Fibroblast of villous mesenchyme (primary cell): ENCODE results near the gene VEGFC. TPM values are rescaled to one million over a fixed set of nuclear protein-coding genes. Genes with fewer than 3 reads are reported as not detected.

Experiments used
- DNase-seq: peaks from one replicate; pipeline ENCODE4 v3.0.0-alpha.2; 2010; ENCODE audit warnings: low read depth
- H3K4me3 ChIP-seq: 2 replicates; pipeline ENCODE4 v1.5.1; 2011; ENCODE audit warnings: low read depth, mild to moderate bottlenecking, low read length
- total RNA-seq: library from RNA; depleted of rRNA; stranded (reverse); fragments of >200 nt; gene quantifications from 2 replicates; pipeline ENCODE4 v1.2.3, GENCODE V29; 2012
- TF ChIP-seq, protein P1 (sequence below): IDR thresholded peaks from 2 replicates; pipeline ENCODE4 v1.5.1; 2012; ENCODE audit warnings: low read depth, mild to moderate bottlenecking, low read length; ENCODE audit not compliant: insufficient read depth

The VEGFC gene
- total RNA-seq, 1 donor: 77.3 TPM

DNA sequence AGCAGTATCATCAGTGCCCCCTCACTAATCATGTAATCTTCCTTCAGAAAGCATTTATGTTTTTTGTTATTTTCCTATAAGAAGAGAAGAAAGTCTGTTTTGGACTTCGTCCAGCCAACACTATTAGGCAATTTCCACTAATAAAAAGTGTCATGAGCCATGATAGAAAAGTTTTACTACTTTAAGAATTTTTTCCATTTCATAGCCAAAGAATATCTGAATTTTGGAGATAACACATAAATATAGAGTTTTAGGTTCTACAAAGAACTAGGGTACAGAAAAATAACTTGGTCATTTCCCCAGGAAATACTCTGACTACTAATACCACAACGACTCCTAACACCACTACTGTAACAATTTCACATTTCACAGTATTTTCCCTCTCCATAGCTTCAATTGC, 41.8 kb upstream of the VEGFC start:
- TF ChIP-seq, protein P1, sequence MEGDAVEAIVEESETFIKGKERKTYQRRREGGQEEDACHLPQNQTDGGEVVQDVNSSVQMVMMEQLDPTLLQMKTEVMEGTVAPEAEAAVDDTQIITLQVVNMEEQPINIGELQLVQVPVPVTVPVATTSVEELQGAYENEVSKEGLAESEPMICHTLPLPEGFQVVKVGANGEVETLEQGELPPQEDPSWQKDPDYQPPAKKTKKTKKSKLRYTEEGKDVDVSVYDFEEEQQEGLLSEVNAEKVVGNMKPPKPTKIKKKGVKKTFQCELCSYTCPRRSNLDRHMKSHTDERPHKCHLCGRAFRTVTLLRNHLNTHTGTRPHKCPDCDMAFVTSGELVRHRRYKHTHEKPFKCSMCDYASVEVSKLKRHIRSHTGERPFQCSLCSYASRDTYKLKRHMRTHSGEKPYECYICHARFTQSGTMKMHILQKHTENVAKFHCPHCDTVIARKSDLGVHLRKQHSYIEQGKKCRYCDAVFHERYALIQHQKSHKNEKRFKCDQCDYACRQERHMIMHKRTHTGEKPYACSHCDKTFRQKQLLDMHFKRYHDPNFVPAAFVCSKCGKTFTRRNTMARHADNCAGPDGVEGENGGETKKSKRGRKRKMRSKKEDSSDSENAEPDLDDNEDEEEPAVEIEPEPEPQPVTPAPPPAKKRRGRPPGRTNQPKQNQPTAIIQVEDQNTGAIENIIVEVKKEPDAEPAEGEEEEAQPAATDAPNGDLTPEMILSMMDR: no peak
- no peak overlapping the region for H3K4me3 ChIP-seq
- DNase-seq: peak; percentile 46

DNA sequence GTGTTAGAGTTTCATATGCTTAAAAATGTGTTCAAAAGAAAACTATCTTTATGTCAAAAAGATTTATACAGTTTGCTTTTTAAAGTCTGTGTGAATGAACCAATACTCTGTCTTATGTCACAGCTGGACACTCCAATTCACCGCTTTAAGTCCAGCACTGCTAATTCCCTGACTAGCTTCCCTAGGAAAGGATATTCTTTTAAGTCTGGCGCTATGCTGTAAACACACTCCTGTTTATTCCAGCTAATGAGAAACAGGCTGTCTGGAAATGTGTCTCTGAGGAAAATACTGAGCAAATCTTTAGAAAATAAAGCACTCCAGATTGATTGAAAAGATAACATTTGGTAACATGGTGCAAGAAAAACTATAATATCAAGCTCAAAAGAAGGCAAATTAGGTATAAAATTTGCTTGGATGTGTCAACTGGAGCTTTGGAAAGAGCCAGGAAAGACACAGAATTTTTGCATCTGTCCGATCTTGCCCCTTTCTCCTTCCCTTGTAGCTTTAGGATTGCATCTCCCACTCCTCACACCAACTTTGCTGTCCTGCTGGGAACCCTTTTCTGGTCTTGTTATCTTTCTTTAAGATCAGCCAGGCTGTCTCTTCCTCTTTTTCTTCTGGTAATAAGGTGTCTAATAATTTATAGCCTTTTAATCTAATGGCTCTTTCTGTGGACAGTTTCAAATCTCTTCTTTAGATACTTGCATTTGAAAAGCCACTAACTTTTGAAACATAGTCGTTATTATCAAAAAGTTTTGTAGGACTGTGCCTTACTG, 40.9 kb upstream of the VEGFC start:
- DNase-seq: peak; percentile 82
- TF ChIP-seq, protein P1: no peak
- H3K4me3 ChIP-seq: no peak overlapping the region

DNA sequence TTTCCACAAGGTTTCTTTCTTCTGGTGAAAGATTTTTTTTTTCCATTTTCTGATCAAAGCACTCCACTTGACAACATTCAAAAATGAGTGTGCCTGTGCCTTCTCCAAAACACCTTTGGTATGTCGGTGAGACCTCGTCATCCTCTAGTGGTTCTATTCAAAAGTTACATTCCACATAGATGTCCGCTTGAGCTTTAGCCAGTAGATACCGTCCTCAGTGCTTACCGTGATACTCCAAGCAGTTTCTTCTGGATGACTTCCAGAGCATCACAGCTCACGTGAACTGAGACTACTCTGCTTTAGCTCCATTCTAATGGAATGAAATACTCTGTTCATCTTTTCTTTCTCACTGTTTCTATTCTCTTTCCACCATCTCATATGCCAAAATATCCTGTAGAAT, 38.2 kb upstream of the VEGFC start:
- DNase-seq: no peak
- TF ChIP-seq, protein P1: no peak
- H3K4me3 ChIP-seq: no peak overlapping the region

DNA sequence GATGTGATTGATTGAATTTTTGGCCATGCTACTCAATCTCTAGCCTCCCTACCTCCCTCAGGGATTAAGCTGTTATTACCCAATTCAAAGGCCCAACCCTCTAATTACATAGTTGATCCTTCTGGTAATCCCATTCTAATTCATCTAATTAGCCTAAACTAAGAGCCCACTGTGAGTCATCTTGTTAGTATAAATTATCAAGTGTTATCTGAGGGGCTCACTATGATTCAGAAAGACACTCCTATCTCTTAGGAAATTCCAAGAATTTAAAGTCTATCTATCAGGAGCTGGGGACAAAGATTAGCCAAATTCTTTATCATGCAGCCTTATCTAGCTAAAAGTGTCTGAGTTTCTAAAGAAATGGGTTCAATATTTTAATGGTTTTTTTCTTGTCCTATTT, 32.9 kb upstream of the VEGFC start:
- no peak for DNase-seq
- TF ChIP-seq, protein P1: no peak
- H3K4me3 ChIP-seq: no peak overlapping the region

DNA sequence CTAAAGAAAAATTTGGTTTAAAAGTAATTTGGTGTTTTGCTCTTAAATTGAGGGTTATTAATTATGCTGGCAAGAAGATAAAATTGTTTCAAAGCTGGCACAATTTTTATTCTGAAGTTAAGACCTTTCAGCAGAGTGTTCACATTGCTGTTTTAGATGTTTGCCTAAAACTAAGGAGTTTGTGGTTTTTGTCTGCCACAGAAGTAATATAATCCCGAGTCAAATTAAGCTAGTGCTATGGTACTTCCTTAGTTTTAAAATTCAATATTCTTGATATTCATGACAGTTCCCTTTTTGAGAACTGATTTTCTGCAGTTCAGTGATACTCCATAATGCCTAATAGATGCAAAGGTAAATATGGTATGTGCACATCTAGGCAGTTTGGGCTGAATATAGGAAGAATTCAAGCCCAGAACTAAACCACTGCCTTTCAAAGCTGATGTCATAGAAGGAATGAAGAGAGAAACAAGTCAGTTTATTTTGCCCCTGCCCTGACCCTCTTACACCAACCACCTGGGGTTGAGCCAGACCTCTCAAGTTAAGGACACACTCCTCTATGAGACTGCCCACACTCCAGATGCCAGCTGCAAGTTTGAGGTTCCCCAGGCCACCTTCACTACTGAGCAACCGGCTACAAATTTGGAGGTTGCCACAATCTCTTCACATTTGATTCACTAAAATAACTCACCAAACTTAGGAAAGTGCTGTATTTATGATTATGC, 32.1 kb upstream of the VEGFC start:
- DNase-seq: no peak
- TF ChIP-seq, protein P1: no peak
- no peak overlapping the region for H3K4me3 ChIP-seq

DNA sequence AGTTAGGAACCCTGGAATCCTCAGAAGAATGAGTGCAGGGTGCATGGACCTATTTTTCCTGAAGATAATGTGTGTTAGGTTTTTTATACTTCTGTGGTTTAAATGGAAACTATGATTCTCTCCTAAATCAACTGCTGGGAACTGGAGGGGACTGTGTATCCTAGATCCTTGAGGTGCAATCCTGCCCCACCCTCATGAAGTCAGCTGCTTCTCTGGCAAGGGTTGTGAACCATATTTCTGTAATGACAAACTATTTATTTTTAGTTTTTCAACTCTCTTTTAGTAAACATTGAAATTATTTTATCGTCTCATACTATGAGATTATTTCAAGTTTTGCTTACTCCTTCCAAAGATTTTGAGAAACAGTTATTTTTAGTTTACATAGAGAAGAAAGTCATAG, 25.8 kb upstream of the VEGFC start:
- TF ChIP-seq, protein P1: no peak
- H3K4me3 ChIP-seq: no peak overlapping the region
- no peak for DNase-seq
